GM18517 (cell line): Measurements from ENCODE around the gene OR12D1.
"Not testable (repeated sequence)": the region's sequence is repeated elsewhere in the genome, so short reads cannot be mapped to it uniquely, and the experiment has no call there.

Source experiments
- ATAC-seq: cut with Tn5 transposase; IDR thresholded peaks from one replicate; pipeline ENCODE4 v1.9.1; 2021; ENCODE audit warnings: mild to moderate bottlenecking, moderate library complexity; ENCODE audit not compliant: unreplicated experiment

The OR12D1 gene

GRCh38 chr6:29414588-29414987, at the start of gene OR12D1:
Gene OR12D1 (plus strand): TSS chr6:29414928.
- ATAC-seq, result no peak

GRCh38 chr6:29368765-29369164, 46.0 kb upstream of the OR12D1 start, which contains the start of gene OR5V1:
Gene OR5V1 (minus strand): TSS chr6:29368865. CDS start chr6:29356195, 12,670 bp downstream.
- ATAC-seq, result no peak

GRCh38 chr6:29375191-29375590, 39.5 kb upstream of the OR12D1 start, which contains the start of gene OR12D3:
Gene OR12D3 (minus strand): TSS chr6:29375291. CDS start chr6:29375287, 4 bp downstream.
- no peak for ATAC-seq

GRCh38 chr6:29376003-29376402, 38.7 kb upstream of the OR12D1 start:
- ATAC-seq, result no peak

- ATAC-seq, result no peak
Measured at GRCh38 chr6:29388533-29388932, 26.2 kb upstream of the OR12D1 start.

- no peak for ATAC-seq
Measured at GRCh38 chr6:29395331-29395730, 19.4 kb upstream of the OR12D1 start, which contains the start of gene OR12D2. Gene OR12D2 (plus strand): TSS chr6:29395631. CDS start chr6:29396700, 1,069 bp downstream.

GRCh38 chr6:29399525-29399924, 15.2 kb upstream of the OR12D1 start:
- no peak for ATAC-seq

- no peak for ATAC-seq
Measured at GRCh38 chr6:29403801-29404200, 10.9 kb upstream of the OR12D1 start.

GRCh38 chr6:29419516-29419915, 4.8 kb downstream of the OR12D1 start:
- no peak for ATAC-seq

- ATAC-seq, result no peak
Measured at GRCh38 chr6:29424168-29424567, 9.4 kb downstream of the OR12D1 start.

- no peak for ATAC-seq
Measured at GRCh38 chr6:29424575-29424974, 9.8 kb downstream of the OR12D1 start.

GRCh38 chr6:29425075-29425474, 10.3 kb downstream of the OR12D1 start:
- ATAC-seq, result no peak

GRCh38 chr6:29426654-29427053, 11.9 kb downstream of the OR12D1 start:
- ATAC-seq, result no peak

- not testable (repeated sequence) for ATAC-seq
Measured at GRCh38 chr6:29436730-29437129, 22.0 kb downstream of the OR12D1 start.

- no peak for ATAC-seq
Measured at GRCh38 chr6:29439006-29439405, 24.3 kb downstream of the OR12D1 start, which contains the start of gene OR10C1. Gene OR10C1 (plus strand): TSS chr6:29439306. CDS start chr6:29440016, 710 bp downstream.

GRCh38 chr6:29442719-29443118, 28.0 kb downstream of the OR12D1 start:
- ATAC-seq, result no peak

- not testable (repeated sequence) for ATAC-seq
Measured at GRCh38 chr6:29444031-29444430, 29.3 kb downstream of the OR12D1 start.

- ATAC-seq, result no peak
Measured at GRCh38 chr6:29447670-29448069, 32.9 kb downstream of the OR12D1 start.

GRCh38 chr6:29451471-29452193, 36.9 kb downstream of the OR12D1 start:
- ATAC-seq, result no peak

- no peak for ATAC-seq
Measured at GRCh38 chr6:29456971-29457370, 42.2 kb downstream of the OR12D1 start, which contains the start of the genes OR11A1 and OR2H1. Gene OR11A1 (minus strand): TSS chr6:29457071. CDS start chr6:29427641, 29,430 bp downstream. Gene OR2H1 (plus strand): TSS chr6:29457155. CDS start chr6:29461770, 4,615 bp downstream.

GRCh38 chr6:29461021-29461814, 46.5 kb downstream of the OR12D1 start:
- ATAC-seq, result no peak
